Tibial nerve (tissue), 4 donors: ENCODE data around the gene UBXN6.

ENCODE experiments used
- CTCF ChIP-seq, 5 experiments: fragments of 200-600 bp in 3 of 5; fragments of 450-650 bp in 2 of 5; sonication (generic) in 3 of 5; IDR thresholded peaks; one replicate each; pipeline ENCODE4 v1.5.1; 2016 to 2019; ENCODE audit warnings: antibody characterized with exemption in 5 of 5, mild to moderate bottlenecking in 3 of 5, moderate library complexity in 2 of 5
- EP300 ChIP-seq, 2 donors: sonication (generic); formaldehyde crosslinking; IDR thresholded peaks; one replicate each; pipeline ENCODE4 v1.6.1; 2017; ENCODE audit warnings: antibody characterized with exemption in 2 of 2, mild to moderate bottlenecking in 1 of 2
- POLR2A ChIP-seq, 2 donors: fragments of 450-650 bp; IDR thresholded peaks; one replicate each; pipeline ENCODE4 v1.6.1; 2017; ENCODE audit warnings: antibody characterized with exemption in 2 of 2, mild to moderate bottlenecking in 2 of 2, moderate library complexity in 2 of 2

- TF ChIP-seq CTCF (IDR thresholded peaks at IDR 0.05), result no peak
- no peak for TF ChIP-seq POLR2A (IDR thresholded peaks at IDR 0.05)
- no peak for TF ChIP-seq EP300 (IDR thresholded peaks at IDR 0.05)
Observed at GRCh38 chr19:4474514-4475022, 17.0 kb upstream of the UBXN6 start.
